Measurements from ENCODE around the gene EHBP1L1.

Gene EHBP1L1

DNA sequence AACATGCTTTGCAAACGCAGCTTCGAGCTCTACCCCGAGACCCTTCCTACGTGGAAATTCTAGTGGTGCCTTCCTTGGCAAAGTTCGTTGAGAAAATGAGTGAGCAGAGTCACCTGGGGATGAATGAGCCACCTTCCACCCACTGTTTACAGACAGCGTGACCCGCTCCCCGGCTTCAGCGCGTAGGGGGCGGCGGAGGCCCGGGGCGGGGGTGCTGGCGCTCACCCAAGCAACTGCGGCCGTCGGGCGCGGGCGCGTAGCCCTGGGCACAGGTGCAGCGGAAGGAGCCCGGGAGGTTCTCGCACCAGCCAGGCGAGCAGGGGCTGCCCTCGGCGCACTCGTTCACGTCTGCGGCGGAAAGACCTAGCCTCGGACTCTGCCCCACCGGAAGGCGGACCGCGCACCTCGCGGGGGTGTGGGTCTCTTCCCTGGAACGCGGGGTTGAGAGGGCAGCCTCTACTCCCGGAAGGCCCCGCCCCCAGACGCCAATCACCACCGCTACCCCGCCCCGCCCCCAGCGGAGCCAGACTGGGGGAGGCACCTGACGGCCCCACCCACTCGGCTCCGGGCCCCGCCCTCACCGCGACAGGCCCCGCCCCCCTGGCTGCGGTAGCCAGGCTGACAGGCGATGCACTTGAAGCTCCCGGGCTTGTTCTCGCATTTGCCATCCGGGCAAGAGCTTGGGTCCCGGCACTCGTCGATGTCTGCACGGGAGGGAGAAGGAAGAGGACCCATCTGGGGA, 29.5 kb upstream of the EHBP1L1 start:
- DNase-seq (ENCODE audit: low read depth), result peak; percentile 98

GRCh38 chr11:65547446-65548125, 28.3 kb upstream of the EHBP1L1 start:
- DNase-seq (ENCODE audit: low read depth), result no peak

GRCh38 chr11:65548395-65548794, 27.5 kb upstream of the EHBP1L1 start:
- DNase-seq (ENCODE audit: low read depth), result no peak

- no peak for DNase-seq (ENCODE audit: low read depth)
Measured at GRCh38 chr11:65549096-65549495, 26.8 kb upstream of the EHBP1L1 start.

DNA sequence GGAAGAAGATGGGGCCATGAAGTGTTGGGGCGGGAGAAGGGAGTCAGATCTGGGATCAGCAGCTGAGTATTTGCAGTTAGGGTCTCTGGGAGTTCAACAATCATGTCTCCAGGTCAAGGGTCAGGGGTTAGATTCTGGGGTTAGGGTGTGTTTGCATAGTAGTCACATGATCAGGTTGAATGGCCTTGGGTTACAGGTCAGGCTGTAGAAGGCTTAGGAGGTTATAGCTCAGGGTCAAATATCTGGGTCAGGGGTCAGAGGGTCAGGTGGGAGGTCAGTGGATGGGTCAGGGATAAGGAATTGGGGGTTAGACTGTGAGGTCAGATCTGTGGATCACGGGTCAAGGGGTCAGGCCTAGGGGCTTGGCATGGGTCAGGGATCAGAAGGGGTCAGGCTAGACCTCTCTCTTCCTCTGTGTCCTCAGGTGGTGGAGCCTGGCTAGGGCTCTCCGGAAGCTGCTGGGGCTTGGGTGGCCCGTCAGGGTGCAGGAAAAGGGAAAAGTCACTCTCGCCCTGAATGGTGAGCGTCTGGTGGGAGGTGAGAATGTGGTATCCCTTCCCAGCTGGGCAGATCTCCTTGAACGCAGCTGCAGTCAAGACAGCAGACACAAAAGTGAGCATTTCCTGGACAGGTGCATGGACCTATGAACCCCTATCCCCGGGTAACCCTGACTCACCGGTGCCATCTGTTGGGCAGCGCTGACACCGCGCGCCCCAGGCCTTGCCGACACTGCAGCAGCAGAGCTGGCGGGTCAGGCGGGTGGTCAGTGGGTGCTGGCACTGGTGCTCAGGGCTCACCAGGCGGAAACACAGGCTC, 24.1 kb upstream of the EHBP1L1 start:
- peak; percentile 55 for DNase-seq (ENCODE audit: low read depth)

DNA sequence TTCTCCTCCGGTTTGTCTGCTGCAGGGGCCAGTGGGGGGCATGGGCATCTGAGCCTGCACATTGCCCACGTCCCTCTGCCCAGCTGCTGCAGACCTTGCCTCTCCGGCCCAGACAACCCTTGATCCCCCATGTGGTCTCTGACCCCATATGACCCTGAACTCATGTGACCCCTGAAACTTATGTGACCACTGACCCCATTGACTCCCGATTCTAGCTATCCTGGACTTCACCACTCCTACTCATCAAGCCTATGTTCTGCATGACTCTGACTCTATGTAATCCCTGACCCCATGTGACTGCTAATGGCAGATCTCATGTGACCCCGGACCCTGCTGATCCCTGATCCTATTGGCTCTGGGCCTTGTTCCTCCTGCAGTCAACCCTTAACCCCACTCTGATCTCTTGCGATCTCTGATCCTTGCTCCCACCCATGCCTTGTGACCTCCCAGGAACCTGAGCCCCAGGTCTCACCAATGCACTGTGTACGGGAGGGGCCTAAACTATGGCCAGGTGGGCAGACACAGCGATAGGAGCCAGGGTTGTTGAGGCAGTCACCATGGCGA, 23.4 kb upstream of the EHBP1L1 start:
- no peak for DNase-seq (ENCODE audit: low read depth)

- DNase-seq (ENCODE audit: low read depth), result no peak
Measured at GRCh38 chr11:65553301-65554001, 22.4 kb upstream of the EHBP1L1 start.

DNA sequence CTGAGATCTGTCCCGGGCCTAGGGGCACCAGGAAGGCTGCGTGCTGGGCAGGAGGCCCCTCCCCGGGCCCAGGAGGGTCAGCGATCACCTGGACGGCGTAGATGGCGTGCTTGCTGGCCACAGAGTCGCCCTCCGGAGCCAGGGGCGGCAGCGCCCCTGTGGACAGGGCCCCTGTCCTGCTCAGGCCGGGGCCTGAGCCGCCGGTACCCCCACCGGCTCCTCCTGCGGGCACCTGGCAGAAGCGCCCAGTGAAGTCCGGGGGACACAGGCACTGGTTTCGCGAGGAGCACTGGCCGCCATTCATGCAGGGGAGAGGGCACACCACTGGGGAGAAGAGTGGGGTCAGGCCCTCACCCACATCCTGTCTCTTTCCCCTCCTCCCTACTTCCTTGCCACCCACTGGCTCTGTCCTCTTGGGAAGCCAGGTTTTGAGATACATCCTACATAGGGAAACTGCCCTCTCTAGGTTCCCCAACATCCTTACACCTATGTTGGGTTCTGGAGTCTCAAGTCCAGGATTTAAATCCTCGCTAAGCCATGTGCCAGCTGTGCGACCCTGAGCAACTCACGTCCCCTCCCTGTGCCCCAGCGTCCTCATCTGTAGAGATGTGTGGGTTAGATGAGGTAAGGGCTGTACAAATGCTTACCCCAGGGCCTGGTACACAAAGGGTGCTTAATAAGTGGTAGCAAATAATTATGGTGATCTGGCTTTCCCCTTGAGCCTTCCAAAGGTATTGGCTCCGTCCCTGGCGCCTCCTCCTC, 21.6 kb upstream of the EHBP1L1 start:
- no peak for DNase-seq (ENCODE audit: low read depth)

- DNase-seq (ENCODE audit: low read depth), result no peak
Measured at GRCh38 chr11:65554842-65555430, 20.9 kb upstream of the EHBP1L1 start.

DNA sequence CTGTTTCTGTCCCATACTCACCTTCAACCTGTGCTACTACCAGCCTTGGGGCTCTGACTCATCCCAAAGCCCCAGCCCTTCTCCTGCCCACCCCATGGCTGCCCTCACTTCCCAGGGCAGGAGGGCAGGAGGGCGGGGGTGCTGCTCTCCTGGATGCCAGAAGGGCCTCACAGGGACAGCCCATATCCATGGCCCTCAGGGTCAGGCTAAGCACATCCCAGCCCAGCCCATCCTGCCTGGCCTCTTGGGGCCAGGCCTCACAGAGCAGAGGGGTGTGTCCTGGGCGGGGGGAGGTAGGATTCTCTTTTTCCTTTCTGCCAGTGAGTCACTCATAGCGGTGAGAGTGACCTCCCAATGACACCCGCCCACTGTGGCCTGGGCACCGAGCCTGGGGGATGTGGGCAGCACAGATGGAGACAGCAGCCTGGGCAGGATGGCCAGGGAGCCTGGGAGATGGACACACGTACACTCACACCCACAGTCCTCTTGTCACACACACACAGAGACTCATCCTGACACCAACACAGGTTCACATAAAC, 20.1 kb upstream of the EHBP1L1 start:
- no peak for DNase-seq (ENCODE audit: low read depth)

DNA sequence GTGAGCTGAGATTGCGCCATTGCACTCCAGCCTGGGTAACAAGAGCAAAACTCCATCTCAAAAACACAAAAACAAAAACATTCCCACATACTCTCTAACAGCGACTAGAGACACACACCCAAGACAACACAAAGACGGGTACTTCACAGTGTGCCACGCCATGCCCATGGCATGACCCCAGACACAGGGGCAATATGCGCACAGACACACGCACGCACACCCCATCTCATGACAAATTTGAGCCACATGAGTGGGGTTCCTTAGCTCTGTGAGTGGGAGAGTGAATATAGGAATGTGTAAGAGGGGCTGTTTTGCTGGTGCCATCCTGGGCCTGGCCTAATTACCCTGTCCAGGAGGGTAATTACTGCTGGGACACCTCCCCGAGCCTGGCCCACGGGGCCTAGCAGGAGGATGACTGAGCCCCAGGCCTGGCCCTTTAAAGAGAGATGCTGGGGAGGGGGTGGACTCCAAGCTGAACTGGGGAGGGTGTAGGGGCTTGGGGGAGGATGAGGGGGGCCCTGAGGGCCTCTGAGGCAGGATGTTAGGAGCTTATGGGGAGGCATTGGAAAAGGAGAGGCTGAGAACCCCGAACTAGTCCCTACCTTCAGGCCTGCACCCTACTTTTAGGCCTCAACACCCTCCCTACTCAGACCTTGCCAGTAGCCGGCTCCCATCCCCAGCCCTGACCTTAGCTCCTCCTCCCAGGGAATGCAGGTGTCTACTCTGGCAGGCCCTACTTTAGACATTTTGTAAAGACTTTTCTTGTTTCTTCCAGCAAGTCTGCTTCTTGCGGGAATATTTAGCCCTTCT, 19.2 kb upstream of the EHBP1L1 start:
- DNase-seq (ENCODE audit: low read depth), result no peak

DNA sequence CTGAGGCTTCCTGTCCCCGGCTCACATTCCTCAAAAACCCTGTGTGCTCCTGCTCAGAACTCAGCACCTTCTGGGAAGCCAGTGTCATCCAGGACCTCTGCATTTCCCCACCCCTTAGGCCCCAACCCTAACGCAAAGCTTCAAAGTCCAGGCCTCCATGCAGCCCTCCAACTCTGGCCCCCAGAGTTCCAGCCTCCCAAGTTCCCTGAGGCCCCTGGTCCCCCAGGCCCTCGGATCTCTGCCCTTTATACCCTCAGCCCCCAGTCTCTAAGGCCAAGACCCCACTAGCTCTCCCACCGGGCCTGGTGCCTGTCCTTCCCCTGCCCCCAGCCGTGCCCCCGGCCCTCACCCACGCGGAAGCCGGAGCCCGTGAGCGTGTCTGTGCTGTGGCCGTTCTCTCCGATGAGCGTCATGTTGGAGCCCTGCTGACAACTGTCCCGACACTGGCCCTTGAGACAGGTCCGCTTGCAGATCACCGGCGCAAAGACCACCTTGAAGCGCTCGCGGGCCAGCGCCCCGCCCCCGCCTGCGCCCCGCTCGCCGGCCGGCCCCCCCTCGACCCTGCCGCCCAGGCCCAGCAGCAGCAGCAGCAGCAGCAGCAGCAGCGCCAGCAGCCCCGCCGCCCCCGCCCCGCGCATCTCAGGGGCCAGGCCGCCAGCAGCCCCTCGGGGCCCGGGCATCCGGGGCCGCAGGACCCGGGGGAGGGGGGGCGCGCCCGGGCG, 18.4 kb upstream of the EHBP1L1 start:
- DNase-seq (ENCODE audit: low read depth), result no peak

- no peak for DNase-seq (ENCODE audit: low read depth)
Measured at GRCh38 chr11:65558002-65558929, 17.6 kb upstream of the EHBP1L1 start, which contains the start of gene LTBP3. Gene LTBP3 (minus strand): TSS chr11:65558359. CDS start chr11:65557959, 400 bp downstream.

DNA sequence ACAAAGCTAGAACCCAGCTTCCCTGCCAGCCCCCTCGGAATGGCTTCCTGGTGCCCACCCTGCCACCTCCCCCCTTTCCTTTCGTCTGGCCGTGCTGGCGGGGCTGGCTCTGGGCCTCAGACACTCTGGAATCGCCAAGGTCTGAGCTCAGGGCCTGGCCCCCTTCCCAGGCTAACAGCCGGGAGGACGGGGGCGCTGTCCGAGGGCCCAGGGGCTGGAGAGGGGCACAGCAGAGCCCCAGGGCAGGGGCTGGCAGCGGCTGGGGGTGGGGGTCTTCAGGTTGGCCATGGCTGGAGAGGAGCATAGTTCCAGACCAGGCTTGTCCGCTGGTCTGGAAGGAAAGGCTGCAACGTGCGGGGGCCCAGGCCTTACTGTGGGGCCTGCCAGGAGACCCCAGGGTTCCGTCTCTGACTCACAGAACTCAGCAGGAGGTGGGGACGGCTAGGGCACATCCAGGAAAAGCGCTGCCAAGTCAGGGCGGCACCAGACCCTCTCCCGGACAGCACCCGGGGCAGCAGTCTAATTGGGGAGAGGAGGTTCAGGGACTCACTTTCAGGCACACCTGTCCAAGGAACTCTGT, 16.8 kb upstream of the EHBP1L1 start:
- no peak for DNase-seq (ENCODE audit: low read depth)

- no peak for DNase-seq (ENCODE audit: low read depth)
Measured at GRCh38 chr11:65559535-65559934, 16.3 kb upstream of the EHBP1L1 start.

GRCh38 chr11:65559951-65560537, 15.8 kb upstream of the EHBP1L1 start:
- DNase-seq (ENCODE audit: low read depth), result no peak

All from activated gamma-delta T cell treated with anti-CD3 and anti-CD28 coated beads, Interleukin-2, amount 50 U/mL, for 16 hours (primary cell).